GM19455 (cell line): ENCODE measurements around the gene TENT4B.

Source experiments
- ATAC-seq: cut with Tn5 transposase; IDR thresholded peaks from one replicate; pipeline ENCODE4 v1.9.1; 2021; ENCODE audit not compliant: unreplicated experiment

TENT4B gene

DNA sequence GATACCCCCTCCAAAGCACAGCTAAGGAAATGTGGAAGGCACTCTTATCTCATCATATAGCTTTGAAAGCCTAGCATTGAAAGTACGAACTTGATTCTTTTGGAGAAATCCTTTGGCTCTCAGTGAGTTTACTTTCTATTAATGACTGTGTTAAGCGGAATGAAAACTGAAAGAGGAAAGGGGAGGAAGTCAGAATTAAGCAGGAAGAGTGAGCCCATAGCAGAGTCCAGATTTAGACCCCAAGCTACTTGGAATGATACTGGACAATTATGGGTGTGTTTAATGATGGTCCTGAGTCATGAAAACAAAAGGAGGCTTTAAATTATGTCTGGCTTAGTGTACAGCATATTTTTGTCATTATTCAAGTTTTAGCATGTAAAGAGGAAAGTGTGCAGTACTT lies 42.2 kb downstream of the TENT4B start:
- no peak for ATAC-seq

DNA sequence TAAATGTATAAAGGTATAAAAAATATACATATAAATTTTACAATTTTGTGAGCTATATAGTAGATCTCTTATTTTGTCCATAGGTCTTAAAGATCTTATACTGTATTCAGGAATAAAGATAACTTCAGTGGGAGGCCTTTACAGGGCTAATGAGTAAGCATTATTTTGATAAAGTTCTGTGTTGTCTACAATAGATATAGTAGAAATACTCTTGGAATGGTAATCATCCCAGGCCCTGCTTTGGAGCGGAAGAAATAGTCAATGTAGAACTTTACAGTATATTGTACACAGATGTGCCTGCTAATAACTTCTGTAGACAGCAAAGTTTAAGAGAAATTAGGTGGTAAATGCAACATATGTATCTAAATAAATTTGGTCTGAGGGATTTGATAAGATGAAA lies 42.6 kb downstream of the TENT4B start:
- no peak for ATAC-seq

DNA sequence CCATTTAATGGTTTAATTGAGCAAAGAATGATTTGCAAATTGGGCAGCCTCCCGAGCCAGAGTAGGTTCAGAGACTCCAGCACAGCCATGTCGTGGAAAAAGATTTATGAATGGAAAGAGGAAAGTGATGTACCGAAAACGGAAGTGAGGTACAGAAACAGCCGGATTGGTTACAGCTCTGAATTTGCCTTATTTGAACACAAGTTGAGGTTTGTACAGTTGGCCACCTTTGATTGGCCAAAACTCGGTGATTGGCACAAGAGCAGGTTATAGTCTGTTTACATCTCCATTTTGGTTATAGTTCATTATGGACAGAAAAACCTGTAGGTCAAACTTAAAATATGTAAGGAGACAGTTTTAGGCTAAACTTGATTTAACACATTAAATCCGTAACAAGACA lies 44.5 kb downstream of the TENT4B start:
- ATAC-seq: no peak

DNA sequence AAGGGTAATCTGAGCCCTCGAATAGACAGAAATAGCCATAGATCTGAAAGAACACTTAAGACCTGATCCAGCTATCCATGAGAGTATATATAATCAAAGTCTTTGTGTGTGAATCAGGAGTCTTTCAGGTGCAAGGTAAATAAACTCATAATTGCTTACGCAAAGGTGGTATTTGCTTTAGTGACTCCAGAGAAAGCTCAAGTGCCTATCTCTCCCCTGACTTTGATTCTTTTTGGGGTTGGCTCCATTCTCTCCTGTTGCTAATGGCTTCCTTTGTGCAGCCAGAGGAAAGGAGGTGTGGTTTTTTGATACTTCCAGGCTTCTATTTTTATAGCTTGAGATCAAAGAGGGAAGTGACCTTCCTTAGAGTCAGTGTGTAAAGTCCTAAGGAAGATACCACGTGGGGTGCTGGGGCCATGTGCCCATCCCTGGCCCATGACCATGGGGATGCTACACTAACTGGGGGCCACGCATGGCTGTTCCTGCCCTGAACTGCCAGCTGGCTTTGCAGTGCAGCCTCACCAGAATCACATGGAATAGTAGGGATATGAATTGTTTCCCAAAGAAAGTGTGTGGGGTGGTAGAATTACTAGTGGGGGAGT lies 45.8 kb downstream of the TENT4B start:
- ATAC-seq: no peak

DNA sequence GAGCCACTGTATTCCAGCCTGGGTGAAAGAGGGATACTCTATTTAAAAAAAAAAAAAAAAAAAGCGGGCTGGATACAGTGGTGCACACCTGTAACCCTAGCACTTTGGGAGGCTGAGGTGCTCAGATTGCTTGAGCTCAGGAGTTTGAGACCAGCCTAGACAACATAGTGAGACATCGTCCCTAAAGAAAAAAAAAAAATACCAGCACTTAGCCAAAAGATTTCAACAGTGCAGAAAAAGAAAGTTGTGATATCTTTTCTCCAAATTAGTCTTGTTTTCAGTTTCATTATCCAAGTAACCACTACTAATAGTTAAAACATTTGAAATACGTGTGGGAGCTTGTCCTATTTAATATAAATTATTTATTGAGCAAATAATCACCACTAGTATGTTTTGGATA lies 48.7 kb downstream of the TENT4B start:
- no peak for ATAC-seq

DNA sequence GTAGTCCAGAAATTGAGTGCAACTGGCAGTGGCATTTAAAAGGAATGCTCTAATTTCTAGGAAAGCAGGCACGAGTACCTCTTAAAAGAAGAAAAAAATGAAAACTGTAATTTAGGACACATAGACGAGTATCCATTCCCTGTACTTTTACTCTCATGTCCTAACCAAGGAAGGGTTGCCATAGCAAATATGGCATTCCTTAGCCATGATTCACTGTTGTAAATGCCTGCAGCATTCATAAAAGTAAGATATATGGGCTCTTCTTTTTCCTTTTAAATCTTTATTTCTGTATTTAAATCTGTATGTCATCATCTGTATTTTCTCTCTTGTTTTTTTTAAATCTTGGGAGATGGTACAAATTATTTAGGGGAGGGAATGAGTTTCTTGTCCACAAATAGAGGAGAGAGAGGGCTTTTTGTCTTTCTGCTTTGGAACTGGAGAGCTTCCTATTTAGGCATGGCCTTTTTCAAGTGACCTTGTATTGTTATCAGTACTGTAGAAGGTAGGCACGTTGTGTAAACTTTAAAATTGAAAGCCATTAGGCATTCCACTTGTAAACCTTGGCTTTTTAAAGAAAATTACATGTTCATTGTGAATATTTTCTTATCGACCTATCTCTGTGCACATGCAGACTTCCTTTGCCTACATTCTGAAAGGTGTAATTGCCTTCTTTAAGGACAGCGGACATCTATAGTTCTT lies 50.0 kb downstream of the TENT4B start:
- ATAC-seq: no peak

DNA sequence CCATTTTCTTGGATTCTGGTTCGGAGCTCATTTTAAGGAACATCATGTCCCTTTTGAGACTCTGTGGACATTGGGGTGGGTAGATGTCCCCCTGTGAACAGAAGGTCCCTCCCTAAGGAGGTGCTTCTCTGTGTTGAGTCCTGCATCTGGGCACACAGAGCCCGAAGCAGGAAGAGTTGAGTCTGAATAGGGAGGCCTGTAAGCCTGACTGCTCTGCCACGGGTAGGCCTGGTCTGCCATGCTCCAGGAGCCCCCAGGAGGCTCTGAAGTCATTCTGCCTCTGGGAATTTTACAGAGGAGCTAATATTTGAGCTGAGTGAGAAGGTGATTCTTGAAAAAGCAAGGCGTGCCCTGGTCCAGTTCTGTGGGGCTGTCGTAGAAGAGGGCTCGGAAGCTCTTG lies 50.6 kb downstream of the TENT4B start:
- ATAC-seq: no peak

DNA sequence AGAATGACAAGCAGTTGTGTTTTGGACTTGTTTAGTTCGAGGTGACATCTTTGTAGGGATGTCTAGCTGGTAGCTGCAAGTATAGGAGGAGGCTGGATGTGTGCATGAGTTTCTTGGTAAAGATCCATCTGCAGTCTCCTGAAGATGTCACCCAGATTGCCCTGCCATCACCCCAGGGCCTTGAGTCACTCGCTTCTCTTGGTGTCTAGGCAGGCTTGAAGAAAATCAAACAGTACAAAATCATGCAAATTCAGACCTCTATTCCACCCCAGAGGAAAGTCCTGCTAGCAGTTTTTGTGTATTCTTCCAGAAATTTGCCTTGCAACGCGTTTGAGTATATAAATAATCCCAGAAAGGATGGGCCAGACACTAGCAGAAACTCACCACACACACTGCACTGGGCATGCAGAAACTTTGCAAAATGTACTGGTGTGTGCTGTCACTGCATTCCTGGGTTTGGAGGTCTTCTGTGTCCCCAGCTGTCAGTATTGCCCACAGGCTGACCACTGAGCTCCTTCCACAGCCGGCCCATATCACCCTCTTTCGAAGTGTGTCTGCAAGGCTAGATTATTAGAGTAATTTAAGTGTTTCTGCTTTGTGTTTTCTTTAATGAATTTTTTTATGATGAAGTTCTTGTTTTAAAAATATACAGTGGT lies 51.5 kb downstream of the TENT4B start:
- ATAC-seq: no peak

DNA sequence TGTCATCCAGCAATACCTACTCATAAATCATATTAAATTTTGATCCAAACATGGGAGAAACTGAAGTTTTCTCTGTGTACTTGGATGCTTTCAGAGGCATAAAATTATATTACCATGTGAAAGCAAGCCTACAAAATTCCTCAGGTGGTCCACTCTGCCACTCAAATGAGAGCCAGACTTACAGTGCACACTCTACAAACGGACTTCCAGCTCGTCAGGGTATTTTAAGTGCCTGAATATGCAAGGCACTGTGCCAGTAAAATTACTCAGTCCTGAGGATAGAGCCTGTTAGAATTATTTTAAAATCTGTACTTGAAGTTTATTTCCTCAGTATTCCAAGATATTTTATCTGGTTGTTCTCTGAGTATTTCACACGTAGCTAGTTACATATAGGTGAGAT lies 54.5 kb downstream of the TENT4B start:
- no peak for ATAC-seq

DNA sequence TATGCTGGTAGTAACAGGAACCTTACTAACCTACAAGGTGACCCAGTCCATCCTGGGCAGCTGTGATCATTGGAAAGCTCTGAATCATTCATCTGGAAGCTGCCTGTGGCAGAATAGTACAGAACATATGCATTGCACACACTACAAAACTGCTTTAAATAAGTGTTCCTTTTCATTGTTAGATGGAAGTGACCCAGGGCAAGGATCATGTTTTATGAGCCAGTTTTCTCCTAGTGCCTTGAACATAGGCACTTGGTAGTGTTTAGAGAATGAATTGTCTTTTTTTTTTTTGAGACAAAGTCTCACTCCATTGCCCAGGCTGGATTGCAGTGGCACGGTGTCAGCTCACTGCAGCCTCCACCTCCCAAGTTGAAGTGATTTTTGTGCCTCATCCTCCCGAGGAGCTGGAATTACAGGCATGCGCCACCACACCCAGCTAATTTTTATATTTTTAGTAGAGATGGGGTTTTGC lies 55.4 kb downstream of the TENT4B start:
- no peak for ATAC-seq

DNA sequence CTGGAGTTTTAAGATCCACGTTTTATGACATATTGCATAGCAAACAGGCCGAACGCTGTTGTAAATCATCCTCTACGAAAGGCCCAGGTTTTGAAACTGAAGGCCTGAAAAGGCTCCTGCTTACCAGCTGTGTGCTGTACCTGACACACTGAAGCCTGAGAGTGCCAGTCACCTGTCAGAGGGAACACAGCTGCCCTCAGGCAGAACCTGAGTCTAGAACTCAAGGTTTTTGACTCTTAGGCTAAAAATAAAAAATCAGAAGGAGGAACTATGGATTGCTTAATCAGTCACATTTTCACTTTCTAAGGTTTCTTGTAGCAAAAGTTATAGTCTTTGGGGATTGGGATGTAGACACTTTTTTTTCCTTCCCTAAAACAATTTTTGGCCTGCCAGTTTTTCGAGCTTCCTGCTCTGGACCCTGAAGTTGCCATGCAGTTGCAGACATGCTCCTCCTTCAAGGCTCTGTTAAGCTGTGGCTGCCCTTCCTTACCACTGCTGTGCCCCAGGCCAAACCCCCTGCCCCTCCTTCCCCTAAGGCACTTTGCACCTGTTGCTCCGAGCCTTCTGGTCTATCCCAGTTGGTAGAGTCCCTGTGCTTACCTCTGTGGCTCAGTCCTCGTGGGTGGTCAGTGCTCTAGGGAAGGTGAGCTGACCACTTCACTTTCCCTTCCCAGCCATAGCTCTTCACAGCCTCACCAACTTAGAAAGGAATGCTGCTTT lies 56.6 kb downstream of the TENT4B start:
- ATAC-seq: no peak

DNA sequence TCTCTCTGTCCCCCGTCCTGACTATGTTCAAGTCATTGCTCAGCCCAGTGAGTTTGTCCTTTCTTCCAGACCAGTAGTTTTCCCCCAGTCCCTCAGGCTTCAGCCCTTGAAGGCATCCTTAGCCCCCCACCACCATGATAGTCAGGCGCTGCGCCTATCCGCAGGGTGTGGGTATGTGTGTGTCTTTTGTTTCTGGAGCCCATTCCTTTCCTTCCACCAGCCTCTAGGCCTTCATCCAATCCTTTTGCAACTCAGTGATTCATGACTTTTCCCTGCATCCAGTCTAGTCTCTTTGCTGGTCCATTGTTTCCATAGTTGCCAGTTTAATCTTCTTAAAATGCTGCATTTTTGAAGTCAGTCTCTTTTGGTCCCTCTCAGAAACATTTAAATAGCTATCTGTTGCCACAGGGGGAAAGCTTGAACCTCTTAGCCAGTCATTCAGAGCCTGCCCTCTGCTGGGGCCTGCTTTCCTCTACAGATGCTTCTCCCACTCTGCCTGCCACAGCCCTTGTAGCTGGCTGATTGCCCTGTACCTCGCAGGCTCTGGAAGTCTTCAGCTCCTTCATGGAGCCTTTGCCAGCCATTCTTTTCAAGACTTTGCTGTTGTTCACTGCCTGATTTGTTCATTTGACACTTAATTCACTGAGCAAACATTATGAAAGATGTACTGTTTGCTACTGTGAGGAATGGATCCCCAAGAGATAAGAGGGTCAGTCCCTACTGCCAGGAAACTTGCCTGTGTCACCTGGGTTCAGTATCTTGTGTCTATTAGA lies 57.3 kb downstream of the TENT4B start:
- peak; percentile 91 for ATAC-seq

DNA sequence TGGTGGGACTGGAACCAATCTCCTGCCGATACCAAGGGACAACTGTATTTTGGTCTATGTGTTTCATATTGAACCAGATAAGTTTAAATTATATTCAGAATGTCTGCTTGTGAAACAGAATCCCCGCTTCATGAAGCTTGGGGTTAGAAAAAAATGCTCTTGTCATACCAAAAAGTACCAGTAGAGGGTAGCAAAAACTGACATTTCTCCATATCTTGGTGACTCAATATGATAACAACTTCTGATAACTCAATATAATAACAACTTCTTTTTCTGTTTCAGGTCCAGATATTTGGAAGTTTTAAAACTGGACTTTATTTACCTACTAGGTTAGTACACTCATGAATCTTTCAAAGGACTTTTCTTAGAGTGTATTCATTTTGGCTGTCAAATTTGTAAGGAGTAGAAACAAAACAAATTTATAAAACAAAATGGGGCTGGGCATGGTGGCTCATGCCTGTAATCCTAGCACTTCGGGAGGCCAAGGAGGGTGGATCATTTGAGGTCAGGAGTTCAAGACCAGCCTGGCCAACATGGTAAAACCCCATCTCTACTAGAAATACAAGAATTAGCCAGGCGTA lies 60.9 kb downstream of the TENT4B start:
- ATAC-seq: no peak

DNA sequence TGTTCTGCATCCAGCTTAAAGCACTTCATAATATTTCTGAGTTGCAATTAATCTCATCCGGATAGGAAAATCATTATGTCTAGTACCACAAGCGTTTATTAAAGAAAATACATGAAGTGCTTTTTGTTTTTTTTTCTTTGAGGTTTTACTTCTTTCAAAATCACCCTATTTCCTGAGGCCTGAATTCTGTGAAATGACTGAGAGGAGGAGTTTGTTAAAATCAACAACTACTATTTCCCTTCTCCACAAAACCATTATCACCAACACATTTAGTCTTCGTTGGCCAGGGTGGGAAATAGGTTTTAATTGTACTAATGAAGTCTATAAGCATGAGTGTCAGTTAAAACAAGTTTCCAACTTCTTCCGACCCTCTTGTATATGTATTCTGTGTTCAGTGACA lies 62.6 kb downstream of the TENT4B start:
- ATAC-seq: no peak

DNA sequence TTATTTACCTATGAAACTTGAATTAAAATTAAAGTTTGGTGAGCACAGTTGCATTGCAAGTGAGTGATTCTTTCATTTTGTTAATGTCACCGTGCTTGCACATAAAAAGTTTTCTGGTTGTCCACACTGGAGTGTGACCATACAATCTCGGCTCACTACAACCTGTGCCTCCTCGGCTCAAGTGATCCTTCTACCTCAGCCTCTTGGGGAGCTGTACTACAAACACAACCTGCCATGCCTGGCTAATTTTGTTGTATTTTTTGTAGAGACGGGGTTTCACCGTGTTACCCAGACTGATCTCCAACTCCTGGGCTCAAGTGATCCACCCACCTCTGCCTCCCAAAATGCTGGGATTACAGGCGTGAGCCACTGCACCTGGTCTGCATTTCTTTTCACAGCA lies 63.1 kb downstream of the TENT4B start:
- ATAC-seq: no peak

DNA sequence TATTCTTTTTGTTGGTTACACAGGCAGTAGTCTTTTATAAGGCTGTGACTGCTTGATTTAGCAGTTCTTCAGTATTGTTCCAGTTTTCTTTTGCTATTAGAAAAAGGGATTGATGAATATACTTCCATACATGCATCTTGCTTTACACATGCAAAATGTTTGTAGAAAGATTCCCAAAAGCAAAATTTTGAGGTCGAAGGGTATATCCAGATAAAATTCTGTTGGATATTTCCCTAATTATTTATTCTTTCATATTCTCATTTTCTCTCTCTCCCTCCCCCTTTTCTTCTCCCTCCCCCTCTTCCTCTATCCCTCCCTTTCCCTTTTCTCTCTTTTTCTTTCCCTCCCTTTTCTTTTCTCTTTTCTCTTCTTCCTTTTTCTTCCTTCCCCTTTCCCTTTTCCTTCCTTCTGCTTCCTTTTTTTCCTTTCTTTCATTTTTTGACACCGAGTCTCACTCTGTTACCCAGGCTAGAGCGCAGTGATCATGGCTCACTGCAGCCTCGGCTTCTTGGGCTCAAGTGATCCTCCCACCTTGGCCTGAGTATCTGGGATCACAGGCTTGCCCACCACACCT lies 66.4 kb downstream of the TENT4B start:
- ATAC-seq: no peak

DNA sequence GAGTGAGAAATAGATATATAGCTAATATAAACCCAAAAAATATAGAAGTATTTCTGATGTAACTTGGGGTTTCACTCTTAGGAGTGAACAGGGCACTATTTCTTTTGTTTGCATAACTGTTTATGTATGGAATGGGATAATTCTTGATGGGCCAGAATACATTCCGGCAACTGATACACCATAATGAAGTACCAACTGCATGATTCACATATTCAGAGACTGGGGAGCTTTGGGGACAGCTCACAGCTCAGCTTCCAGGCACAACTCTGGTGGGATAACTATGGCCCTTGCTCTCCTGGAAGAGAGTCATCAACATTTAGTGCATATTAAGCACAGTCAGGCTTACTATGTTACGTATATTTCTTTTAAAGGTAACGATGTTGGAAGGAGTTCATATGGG lies 71.2 kb downstream of the TENT4B start:
- ATAC-seq: no peak

DNA sequence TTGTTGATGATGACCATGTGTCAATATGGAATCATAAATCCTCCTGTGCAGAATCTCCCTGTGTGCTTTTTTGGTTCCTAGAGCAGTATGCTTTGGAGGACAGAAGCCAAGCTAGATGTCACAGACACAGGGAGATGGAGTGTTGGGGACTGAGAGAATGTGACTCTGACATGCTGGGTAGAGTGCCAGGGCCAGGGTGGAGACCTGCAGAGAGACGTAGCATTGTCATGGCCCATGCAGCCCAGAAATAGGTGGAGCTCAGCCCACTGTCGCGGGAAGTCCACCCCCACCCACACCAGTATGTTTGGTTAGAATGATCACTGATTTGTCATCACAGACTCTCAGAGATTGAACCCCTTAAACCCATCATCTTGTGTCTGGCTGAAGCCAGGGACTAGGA lies 74.0 kb downstream of the TENT4B start:
- no peak for ATAC-seq

DNA sequence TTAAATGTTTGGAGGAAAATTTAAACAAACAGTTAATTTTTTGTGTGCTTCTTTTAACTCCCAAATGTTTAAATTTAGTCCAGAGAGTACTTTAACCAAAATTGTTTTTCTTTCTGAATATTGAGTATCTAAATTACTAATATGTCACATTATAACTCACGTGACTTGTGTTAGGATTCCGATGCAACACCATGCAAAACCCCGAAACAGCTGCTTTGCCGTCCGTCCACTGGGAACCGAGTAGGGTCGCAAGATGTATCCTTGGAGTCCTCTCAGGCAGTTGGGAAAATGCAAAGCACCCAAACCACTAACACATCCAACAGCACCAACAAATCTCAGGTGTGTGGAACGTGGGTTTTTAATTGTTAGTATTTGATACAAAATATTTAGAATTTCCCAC lies 74.6 kb downstream of the TENT4B start:
- no peak for ATAC-seq

DNA sequence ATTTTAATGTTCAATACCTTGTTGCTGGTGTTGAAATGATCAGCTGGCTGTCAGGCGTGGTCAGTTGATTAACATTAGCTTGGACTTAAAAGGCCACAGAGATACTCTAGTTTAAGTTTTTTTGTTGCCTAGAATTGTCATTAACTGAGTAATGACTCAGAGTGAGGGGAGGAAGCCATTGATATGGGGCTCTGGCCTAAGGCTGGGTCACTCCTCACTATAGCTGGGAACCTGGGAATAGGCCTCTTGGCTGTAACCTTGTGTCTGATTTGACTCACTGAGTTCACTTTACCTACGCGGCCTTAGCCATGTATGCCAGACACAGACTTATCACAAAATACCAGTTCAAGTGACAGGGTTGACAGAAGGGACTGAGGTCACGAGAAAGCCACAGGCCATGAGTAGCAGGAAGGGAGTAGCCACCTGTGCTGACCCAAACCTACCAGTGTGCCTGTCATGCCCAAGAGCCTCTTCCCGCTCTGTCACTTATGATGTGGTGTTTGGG lies 75.3 kb downstream of the TENT4B start:
- no peak for ATAC-seq
